Vagina (tissue), 2 donors: ENCODE measurements around the gene SPART. TPM values are rescaled to one million over a fixed set of nuclear protein-coding genes. Genes with fewer than 3 reads are reported as not detected.
"Not testable (repeated sequence)": the region's sequence is repeated elsewhere in the genome, so short reads cannot be mapped to it uniquely, and the experiment has no call there.

ENCODE experiments used
- DNase-seq, 2 donors: peaks; one replicate each; pipeline ENCODE4 v3.0.0-alpha.2; 2017; ENCODE audit errors: extremely low spot score in 2 of 2
- H3K27ac ChIP-seq: fragments of 200-600 bp; sonication (generic); one replicate; pipeline ENCODE4 v1.5.1; 2019
- H3K27me3 ChIP-seq: fragments of 200-600 bp; sonication (generic); one replicate; pipeline ENCODE4 v1.5.1; 2019
- H3K36me3 ChIP-seq, 2 donors: fragments of 200-600 bp; sonication (generic); one replicate each; pipeline ENCODE4 v1.5.1; 2017 to 2019
- H3K4me1 ChIP-seq: fragments of 200-600 bp; sonication (generic); one replicate; pipeline ENCODE4 v1.5.1; 2019
- H3K4me3 ChIP-seq, 2 donors: fragments of 200-600 bp; sonication (generic); 1 replicate in 1 of 2; 2 replicates in 1 of 2; pipeline ENCODE4 v1.5.1; 2016 to 2019
- H3K9me3 ChIP-seq: fragments of 200-600 bp; sonication (generic); one replicate; pipeline ENCODE4 v1.5.1; 2019
- CTCF ChIP-seq, 3 experiments: fragments of 450-650 bp in 2 of 3; fragments of 200-600 bp in 1 of 3; sonication (generic) in 1 of 3; IDR thresholded peaks; one replicate each; pipeline ENCODE4 v1.5.1; 2017 to 2019; ENCODE audit warnings: antibody characterized with exemption in 3 of 3, mild to moderate bottlenecking in 2 of 3, moderate library complexity in 2 of 3
- POLR2A ChIP-seq, 2 donors: fragments of 450-650 bp; IDR thresholded peaks; one replicate each; pipeline ENCODE4 v1.6.1; 2017; ENCODE audit warnings: antibody characterized with exemption in 2 of 2, mild to moderate bottlenecking in 2 of 2, moderate library complexity in 2 of 2
- POLR2AphosphoS5 ChIP-seq, 2 donors: sonication (generic); formaldehyde crosslinking; IDR thresholded peaks; one replicate each; pipeline ENCODE4 v1.9.0; 2017; ENCODE audit warnings: antibody characterized with exemption in 2 of 2, mild to moderate bottlenecking in 2 of 2, low read depth in 1 of 2; ENCODE audit not compliant: insufficient read depth in 1 of 2
- intact Hi-C: fragments of 100-400 bp; cut with DNase I; formaldehyde crosslinking; loops from one replicate; pipeline ENCODE4 v1.15.1; 2023
- total RNA-seq: library from RNA; depleted of rRNA; stranded (reverse); fragments of >200 nt; gene quantifications from one replicate; pipeline ENCODE4 v1.2.3, GENCODE V29; 2016

SPART gene
- total RNA-seq, 1 donor from 2014 or later = 63.8 TPM

- DNase-seq = no peak
- Histone ChIP-seq H3K4me1 (peaks cover 44% of the 10 kb centered on the region), H3K9me3 (no peaks in the 10 kb centered on the region), H3K4me3 (no peak overlapping the region), H3K36me3 (no peaks in the 10 kb centered on the region), H3K27me3 (no peaks in the 10 kb centered on the region), H3K27ac (no peak overlapping the region)
- TF ChIP-seq POLR2A (IDR thresholded peaks at IDR 0.05) (no peak), POLR2AphosphoS5 (IDR thresholded peaks at IDR 0.05; ENCODE audit: insufficient read depth in 1 of 2, low read depth in 1 of 2) (no peak), CTCF (IDR thresholded peaks at IDR 0.05) (no peak)
- intact Hi-C loops = loop anchor here (10.0 kb wide), 1 partner anchor 48 kb away; the partner anchor contains the start of gene CCDC169
These were observed 3.5 kb downstream of the SPART start for GRCh38 chr13:36342715-36343114.

- intact Hi-C loops = loop anchor here (10.0 kb wide), 1 partner anchor 47 kb away; the partner anchor contains the start of gene CCDC169
These were observed 4.5 kb downstream of the SPART start for GRCh38 chr13:36341718-36342117.

GRCh38 chr13:36339600-36340155 lies 6.5 kb downstream of the SPART start:
- H3K36me3 ChIP-seq = no peaks in the 10 kb centered on the region
- H3K4me1 ChIP-seq = peaks cover 42% of the 10 kb centered on the region
- H3K9me3 ChIP-seq = no peaks in the 10 kb centered on the region
- H3K27me3 ChIP-seq = no peaks in the 10 kb centered on the region
- DNase-seq = no peak
- intact Hi-C loops = loop anchor here (10.0 kb wide), 1 partner anchor 45 kb away; the partner anchor contains the start of gene CCDC169
- TF ChIP-seq CTCF (IDR thresholded peaks at IDR 0.05) = no peak
- no peak overlapping the region for H3K27ac ChIP-seq
- H3K4me3 ChIP-seq = no peak overlapping the region

More at GRCh38 chr13:36341718-36342117, 4.5 kb downstream of the SPART start:
- Histone ChIP-seq H3K4me1 (peaks cover 40% of the 10 kb centered on the region), H3K9me3 (no peaks in the 10 kb centered on the region), H3K4me3 (no peak overlapping the region), H3K36me3 (no peaks in the 10 kb centered on the region), H3K27ac (no peak overlapping the region), H3K27me3 (no peaks in the 10 kb centered on the region)
- no peak for DNase-seq
- no peak for TF ChIP-seq POLR2AphosphoS5 (IDR thresholded peaks at IDR 0.05; ENCODE audit: insufficient read depth in 1 of 2, low read depth in 1 of 2)

GRCh38 chr13:36337938-36338641 lies 8.1 kb downstream of the SPART start:
- intact Hi-C loops = no loop called here
- peaks cover 41% of the 10 kb centered on the region for H3K4me1 ChIP-seq

GRCh38 chr13:36332986-36333385 lies 13.2 kb downstream of the SPART start:
- Histone ChIP-seq H3K4me3 (no peak overlapping the region), H3K27me3 (no peaks in the 10 kb centered on the region), H3K27ac (no peak overlapping the region), H3K9me3 (no peaks in the 10 kb centered on the region), H3K36me3 (peaks cover 0 to 17% of the 10 kb centered on the region in 2 donors), H3K4me1 (peaks cover 48% of the 10 kb centered on the region)
- DNase-seq = no peak
- intact Hi-C loops = no loop called here
- TF ChIP-seq POLR2AphosphoS5 (IDR thresholded peaks at IDR 0.05; ENCODE audit: insufficient read depth in 1 of 2, low read depth in 1 of 2) (no peak), POLR2A (IDR thresholded peaks at IDR 0.05) (no peak), CTCF (IDR thresholded peaks at IDR 0.05) (no peak)

More at GRCh38 chr13:36337938-36338641, 8.1 kb downstream of the SPART start:
- TF ChIP-seq CTCF (IDR thresholded peaks at IDR 0.05) (no peak), POLR2A (IDR thresholded peaks at IDR 0.05) (no peak), POLR2AphosphoS5 (IDR thresholded peaks at IDR 0.05; ENCODE audit: insufficient read depth in 1 of 2, low read depth in 1 of 2) (no peak)
- Histone ChIP-seq H3K27ac (no peak overlapping the region), H3K27me3 (no peaks in the 10 kb centered on the region), H3K4me3 (no peak overlapping the region), H3K36me3 (no peaks in the 10 kb centered on the region), H3K9me3 (no peaks in the 10 kb centered on the region)
- no peak for DNase-seq

- DNase-seq, H3K27ac ChIP-seq, H3K27me3 ChIP-seq, H3K4me3 ChIP-seq, H3K9me3 ChIP-seq, intact Hi-C loops: not testable (repeated sequence)
- peaks cover 0 to 20% of the 10 kb centered on the region in 2 donors for H3K36me3 ChIP-seq
- peaks cover 43% of the 10 kb centered on the region for H3K4me1 ChIP-seq
These were observed 13.9 kb downstream of the SPART start for GRCh38 chr13:36332255-36332654.
